ENCODE data around the gene ZNF256. TPM values are rescaled to one million over a fixed set of nuclear protein-coding genes. Genes with fewer than 3 reads are reported as not detected.
A peak's percentile ranks its signal among the peaks of the same experiment; 100 is the strongest.

ZNF256 gene
- polyA plus RNA-seq, 1 donor (not counting 4 experiments of a cell fraction or from before 2014, with no cell fraction given): 5.3 TPM

DNA sequence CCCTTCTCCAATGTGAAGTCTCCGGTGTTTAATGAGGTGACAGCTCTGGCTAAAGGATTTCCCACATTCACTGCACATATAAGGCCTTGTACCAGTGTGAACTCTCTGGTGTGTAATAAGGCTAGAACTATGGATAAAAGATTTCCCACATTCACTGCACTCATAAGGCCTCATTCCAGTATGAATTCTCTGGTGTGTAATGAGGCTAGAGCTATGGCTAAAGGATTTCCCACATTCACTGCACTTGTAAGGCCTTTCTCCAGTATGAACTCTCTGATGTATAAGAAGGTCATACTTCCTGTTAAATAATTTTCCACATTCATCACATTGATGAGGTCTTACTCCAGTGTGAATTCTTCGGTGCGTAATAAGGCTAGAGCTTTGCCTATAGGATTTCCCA is 5.9 kb downstream of the ZNF256 start:
- dilution Hi-C loops (cut with MboI; ENCODE audit: extremely low pct_ligation_motif_present, low sequenced_read_pairs): no loop called here
- FAIRE-seq (no peak), DNase-seq (ENCODE audit: low read depth, low spot score) (no peak)
- Histone ChIP-seq H4K20me1 (ENCODE audit: control insufficient read depth, extremely low read depth, insufficient read depth, low read length) (no peaks in the 10 kb centered on the region), H2AFZ (ENCODE audit: control insufficient read depth, low read length) (no peak overlapping the region), H3K9me1 (ENCODE audit: control insufficient read depth, extremely low read depth, insufficient read depth, low read length) (no peaks in the 10 kb centered on the region), H3K27ac (ENCODE audit: control insufficient read depth, insufficient read depth, low read length) (no peak overlapping the region), H3K79me2 (ENCODE audit: control insufficient read depth, insufficient read depth, low read length) (peaks cover 36% of the 10 kb centered on the region), H3K4me2 (ENCODE audit: control insufficient read depth, extremely low read depth, insufficient read depth, low read depth, low read length) (no peak overlapping the region), H3K36me3 (ENCODE audit: control insufficient read depth in 2 of 2, extremely low read depth in 1 of 2, insufficient read depth in 2 of 2, low read length in 2 of 2) (peaks cover 20 to 33% of the 10 kb centered on the region in 2 experiments), H3K4me3 (ENCODE audit: control insufficient read depth in 2 of 3, extremely low read depth in 1 of 3, insufficient read depth in 2 of 3, low read depth in 1 of 3, low read length in 3 of 3) (no peak overlapping the region), H3K4me1 (ENCODE audit: control insufficient read depth, extremely low read depth, insufficient read depth, low read length) (peaks cover 7% of the 10 kb centered on the region), H3K27me3 (ENCODE audit: control insufficient read depth, extremely low read depth, insufficient read depth, low read length) (no peaks in the 10 kb centered on the region), H3K9ac (ENCODE audit: control insufficient read depth, extremely low read depth, insufficient read depth, low read length) (no peak overlapping the region), H3K9me3 (ENCODE audit: control insufficient read depth, low read depth, low read length) (peaks cover 8% of the 10 kb centered on the region)
- no peak for TF ChIP-seq EZH2 (IDR thresholded peaks at IDR 0.05; ENCODE audit: low read length)
- TF ChIP-seq, protein P1, sequence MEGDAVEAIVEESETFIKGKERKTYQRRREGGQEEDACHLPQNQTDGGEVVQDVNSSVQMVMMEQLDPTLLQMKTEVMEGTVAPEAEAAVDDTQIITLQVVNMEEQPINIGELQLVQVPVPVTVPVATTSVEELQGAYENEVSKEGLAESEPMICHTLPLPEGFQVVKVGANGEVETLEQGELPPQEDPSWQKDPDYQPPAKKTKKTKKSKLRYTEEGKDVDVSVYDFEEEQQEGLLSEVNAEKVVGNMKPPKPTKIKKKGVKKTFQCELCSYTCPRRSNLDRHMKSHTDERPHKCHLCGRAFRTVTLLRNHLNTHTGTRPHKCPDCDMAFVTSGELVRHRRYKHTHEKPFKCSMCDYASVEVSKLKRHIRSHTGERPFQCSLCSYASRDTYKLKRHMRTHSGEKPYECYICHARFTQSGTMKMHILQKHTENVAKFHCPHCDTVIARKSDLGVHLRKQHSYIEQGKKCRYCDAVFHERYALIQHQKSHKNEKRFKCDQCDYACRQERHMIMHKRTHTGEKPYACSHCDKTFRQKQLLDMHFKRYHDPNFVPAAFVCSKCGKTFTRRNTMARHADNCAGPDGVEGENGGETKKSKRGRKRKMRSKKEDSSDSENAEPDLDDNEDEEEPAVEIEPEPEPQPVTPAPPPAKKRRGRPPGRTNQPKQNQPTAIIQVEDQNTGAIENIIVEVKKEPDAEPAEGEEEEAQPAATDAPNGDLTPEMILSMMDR (optimal IDR thresholded peaks at IDR 0.05 in 1 of 3, IDR thresholded peaks at IDR 0.05 in 1 of 3, conservative IDR thresholded peaks at IDR 0.05 in 1 of 3; ENCODE audit: extremely low read depth in 1 of 3, insufficient read depth in 2 of 3, low read length in 3 of 3): no peak

GRCh38 chr19:57935731-57936130 is 11.8 kb downstream of the ZNF256 start:
- dilution Hi-C loops (cut with MboI; ENCODE audit: extremely low pct_ligation_motif_present, low sequenced_read_pairs): no loop called here
- no peak overlapping the region for H3K9ac ChIP-seq (ENCODE audit: control insufficient read depth, extremely low read depth, insufficient read depth, low read length)
- DNase-seq (ENCODE audit: low read depth, low spot score) (no peak), FAIRE-seq (no peak)
- H3K27ac ChIP-seq (ENCODE audit: control insufficient read depth, insufficient read depth, low read length): no peak overlapping the region
- TF ChIP-seq EZH2 (IDR thresholded peaks at IDR 0.05; ENCODE audit: low read length): no peak
- H3K27me3 ChIP-seq (ENCODE audit: control insufficient read depth, extremely low read depth, insufficient read depth, low read length): no peaks in the 10 kb centered on the region
- H3K9me3 ChIP-seq (ENCODE audit: control insufficient read depth, low read depth, low read length): no peaks in the 10 kb centered on the region
- no peak overlapping the region for H2AFZ ChIP-seq (ENCODE audit: control insufficient read depth, low read length)
- peaks cover 0 to 5% of the 10 kb centered on the region in 2 experiments for H3K36me3 ChIP-seq (ENCODE audit: control insufficient read depth in 2 of 2, extremely low read depth in 1 of 2, insufficient read depth in 2 of 2, low read length in 2 of 2)
- H3K4me2 ChIP-seq (ENCODE audit: control insufficient read depth, extremely low read depth, insufficient read depth, low read depth, low read length): peak overlapping the region; percentile 88
- no peaks in the 10 kb centered on the region for H4K20me1 ChIP-seq (ENCODE audit: control insufficient read depth, extremely low read depth, insufficient read depth, low read length)
- H3K4me1 ChIP-seq (ENCODE audit: control insufficient read depth, extremely low read depth, insufficient read depth, low read length): no peaks in the 10 kb centered on the region
- no peaks in the 10 kb centered on the region for H3K9me1 ChIP-seq (ENCODE audit: control insufficient read depth, extremely low read depth, insufficient read depth, low read length)
- no peak overlapping the region for H3K4me3 ChIP-seq (ENCODE audit: control insufficient read depth in 2 of 3, extremely low read depth in 1 of 3, insufficient read depth in 2 of 3, low read depth in 1 of 3, low read length in 3 of 3)
- peaks cover 5% of the 10 kb centered on the region for H3K79me2 ChIP-seq (ENCODE audit: control insufficient read depth, insufficient read depth, low read length)
